B cell (primary cell): Measurements from ENCODE around the gene ZMPSTE24. TPM values are rescaled to one million over a fixed set of nuclear protein-coding genes. Genes with fewer than 3 reads are reported as not detected.
"Not testable (repeated sequence)": the region's sequence is repeated elsewhere in the genome, so short reads cannot be mapped to it uniquely, and the experiment has no call there.

Source experiments
- ATAC-seq: fragments of 200-7000 bp; cut with Tn5 transposase; one replicate; pipeline ENCODE4 v1.10.0; 2021; ENCODE audit warnings: low read depth, mild to moderate bottlenecking, moderate number of reproducible peaks, moderate library complexity
- CTCF ChIA-PET: fragments of 350-600 bp; sonication (Branson Sonifier 250); formaldehyde crosslinking; loops from one replicate; lab custom pipeline; 2021; ENCODE audit warnings: antibody characterized with exemption, inconsistent platforms; lab: Charles Lee
- POLR2A ChIA-PET: fragments of 350-600 bp; sonication (Branson Sonifier 250); formaldehyde crosslinking; loops from one replicate; lab custom pipeline; 2021; ENCODE audit warnings: antibody characterized with exemption; lab: Charles Lee
- DNase-seq: peaks from one replicate; pipeline ENCODE4 v3.0.0; 2013
- H2AFZ ChIP-seq: 2 replicates; pipeline ENCODE4 v1.6.1; 2012; ENCODE audit warnings: mild to moderate bottlenecking, low read depth, low read length; ENCODE audit not compliant: insufficient read depth, poor library complexity, severe bottlenecking
- H3K27ac ChIP-seq, 2 donors: 1 replicate in 1 of 2; 2 replicates in 1 of 2; pipeline ENCODE4 v1.5.1; 2012 to 2013; ENCODE audit warnings: low read length in 2 of 2, mild to moderate bottlenecking in 2 of 2, moderate library complexity in 1 of 2
- H3K27me3 ChIP-seq, 4 experiments: fragments of 200-600 bp in 1 of 4; sonication (generic) in 1 of 4; replicated peaks in 1 of 4; 1 replicate in 2 of 4; 2 replicates in 2 of 4; pipeline versions ENCODE4 v1.6.1 to v1.7.0; 2013 to 2016; ENCODE audit warnings: low read length in 3 of 4, mild to moderate bottlenecking in 2 of 4, mixed read lengths in 1 of 4, moderate library complexity in 1 of 4; ENCODE audit not compliant: insufficient read depth in 4 of 4, control insufficient read depth in 3 of 4; ENCODE audit errors: control extremely low read depth in 1 of 4
- H3K36me3 ChIP-seq, 2 experiments: replicated peaks in 1 of 2; 1 replicate in 1 of 2; 2 replicates in 1 of 2; pipeline versions ENCODE4 v1.6.1 to v1.7.1; 2013; ENCODE audit warnings: low read length in 1 of 2; ENCODE audit not compliant: insufficient read depth in 2 of 2, control insufficient read depth in 1 of 2; ENCODE audit errors: control extremely low read depth in 1 of 2, extremely low read depth in 1 of 2
- H3K4me1 ChIP-seq, 2 donors: fragments of 200-600 bp in 1 of 2; sonication (generic) in 1 of 2; 1 replicate in 1 of 2; 2 replicates in 1 of 2; pipeline versions ENCODE4 v1.5.1 to v1.6.1; 2013 to 2017; ENCODE audit warnings: low read length in 2 of 2; ENCODE audit not compliant: control insufficient read depth in 2 of 2, insufficient read depth in 2 of 2
- H3K4me2 ChIP-seq: replicated peaks from 2 replicates; pipeline ENCODE3; 2012; ENCODE audit warnings: mild to moderate bottlenecking, low read depth, low read length; ENCODE audit not compliant: poor library complexity, severe bottlenecking
- H3K4me3 ChIP-seq, 5 experiments: fragments of 200-600 bp in 1 of 5; sonication (generic) in 1 of 5; 1 replicate in 3 of 5; 2 replicates in 2 of 5; pipeline versions ENCODE4 v1.5.1 to v1.7.0; 2011 to 2016; ENCODE audit warnings: low read length in 4 of 5, mild to moderate bottlenecking in 4 of 5, low read depth in 2 of 5, control low read depth in 1 of 5, moderate library complexity in 1 of 5; ENCODE audit not compliant: insufficient read depth in 1 of 5; ENCODE audit errors: control extremely low read depth in 1 of 5, extremely low read depth in 1 of 5
- H3K79me2 ChIP-seq: fragments of 200-600 bp; sonication (generic); one replicate; pipeline ENCODE4 v1.6.0; 2016; ENCODE audit warnings: low read length; ENCODE audit not compliant: control insufficient read depth, insufficient read depth
- H3K9ac ChIP-seq: fragments of 200-600 bp; sonication (generic); 2 replicates; pipeline ENCODE4 v1.6.1; 2017; ENCODE audit warnings: mild to moderate bottlenecking, low read length, moderate library complexity
- H3K9me3 ChIP-seq, 3 donors: one replicate each; pipeline versions ENCODE4 v1.6.1 to v1.7.1; 2013; ENCODE audit warnings: low read length in 2 of 3; ENCODE audit not compliant: control insufficient read depth in 2 of 3, insufficient read depth in 1 of 3; ENCODE audit errors: control extremely low read depth in 1 of 3
- H4K20me1 ChIP-seq: 2 replicates; pipeline ENCODE4 v1.6.0; 2012; ENCODE audit warnings: mild to moderate bottlenecking, low read length; ENCODE audit not compliant: insufficient read depth, control insufficient read depth, poor library complexity, severe bottlenecking
- H3K27ac Mint-ChIP-seq: one replicate; pipeline ENCODE4 v1.8.0; 2021; ENCODE audit warnings: mixed read lengths
- H3K27me3 Mint-ChIP-seq: one replicate; pipeline ENCODE4 v1.8.0; 2021; ENCODE audit warnings: mixed read lengths
- H3K4me1 Mint-ChIP-seq: one replicate; pipeline ENCODE4 v1.8.0; 2021; ENCODE audit warnings: mixed read lengths
- H3K4me3 Mint-ChIP-seq: one replicate; pipeline ENCODE4 v1.8.0; 2021; ENCODE audit warnings: mixed read lengths
- H3K9me3 Mint-ChIP-seq: one replicate; pipeline ENCODE4 v1.8.0; 2022; ENCODE audit warnings: mixed read lengths; ENCODE audit not compliant: insufficient read depth
- EZH2 ChIP-seq: IDR thresholded peaks from 2 replicates; pipeline ENCODE4 v1.6.1; 2012; ENCODE audit warnings: borderline replicate concordance, low read depth, mild to moderate bottlenecking, moderate library complexity, low read length; ENCODE audit not compliant: insufficient read depth, poor library complexity, severe bottlenecking
- WGBS: methylation state at CpG from one replicate; pipeline ENCODE4 v1.1.5; 2013; ENCODE audit warnings: missing lambda C conversion rate; ENCODE audit not compliant: insufficient coverage; 5-methylcytosine and 5-hydroxymethylcytosine counted together
- intact Hi-C: fragments of 100-400 bp; cut with micrococcal nuclease; formaldehyde crosslinking; loops from one replicate; pipeline ENCODE4 v1.10.0; 2022
- polyA plus RNA-seq: library from polyadenylated mRNA; depleted of rRNA; stranded (reverse); fragments of >200 nt; gene quantifications from 2 replicates; pipeline ENCODE4 v1.2.3, GENCODE V29; 2012
- total RNA-seq, 2 donors: library from RNA; stranded (reverse); fragments of 120-200 nt in 1 of 2; gene quantifications; 1 replicate in 1 of 2; 2 replicates in 1 of 2; pipeline versions ENCODE4 v1.2.3 to v1.2.4, GENCODE V29; 2013 to 2022
- TF ChIP-seq, protein P1 (sequence below): fragments of 200-600 bp; IDR thresholded peaks from one replicate; pipeline ENCODE4 v1.8.0; 2022; ENCODE audit warnings: antibody characterized with exemption, mild to moderate bottlenecking

ZMPSTE24 gene
- total and polyA plus RNA-seq, 2 donors (not counting 1 experiment from before 2014, with no cell fraction given): 3.5 to 18.5 TPM

DNA sequence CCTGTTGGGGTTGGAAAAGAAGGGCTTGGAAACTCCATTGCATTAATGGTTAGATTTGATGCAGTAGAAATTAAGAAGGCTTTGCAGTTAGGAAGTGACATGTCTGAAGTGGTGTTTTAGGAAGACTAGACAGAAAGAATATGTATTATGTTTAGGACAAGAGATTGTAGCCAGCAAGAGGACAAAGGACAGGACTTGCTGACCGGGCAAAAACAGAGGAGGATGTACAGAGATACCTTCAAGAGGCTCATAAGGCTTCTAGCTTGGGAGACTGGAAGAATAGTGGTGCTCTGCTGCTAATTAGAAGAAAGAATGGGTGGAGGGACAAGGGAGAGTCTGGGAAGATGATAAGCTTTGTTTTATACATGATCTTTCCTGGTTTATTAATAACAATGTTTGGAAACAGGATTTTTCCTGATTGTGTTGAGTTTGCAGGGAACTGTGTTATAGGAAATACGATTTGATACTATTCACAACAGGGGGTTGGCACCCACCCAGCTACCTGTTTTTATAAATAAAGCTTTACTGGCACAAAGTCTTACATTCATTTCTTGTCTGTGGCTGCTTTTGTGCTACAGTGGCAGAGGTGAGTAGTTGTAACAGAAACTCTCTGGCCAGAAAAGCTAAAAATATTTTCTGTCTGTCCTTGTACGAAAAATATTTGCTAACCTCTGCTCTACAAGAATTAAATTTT is 47.4 kb upstream of the ZMPSTE24 start:
- Mint-ChIP-seq H3K4me1 (peaks cover 4% of the 10 kb centered on the region), H3K4me3 (no peak overlapping the region), H3K9me3 (no peaks in the 10 kb centered on the region), H3K27ac (no peak overlapping the region), H3K27me3 (no peaks in the 10 kb centered on the region)
- ChIA-PET CTCF (interaction anchor here (0.8 to 1.6 kb wide), 4 partner anchors 27 to 128 kb away, joined by 3 to 8 read pairs (median 5); no protein-coding TSS in a partner anchor), POLR2A (no interaction called here)
- H3K4me1 ChIP-seq: no peaks in the 10 kb centered on the region
- H3K36me3 ChIP-seq: peaks cover 18 to 50% of the 10 kb centered on the region in 2 experiments
- H3K4me3 ChIP-seq: no peak overlapping the region
- no peak overlapping the region for H3K9ac ChIP-seq
- TF ChIP-seq EZH2: no peak
- TF ChIP-seq, protein P1, sequence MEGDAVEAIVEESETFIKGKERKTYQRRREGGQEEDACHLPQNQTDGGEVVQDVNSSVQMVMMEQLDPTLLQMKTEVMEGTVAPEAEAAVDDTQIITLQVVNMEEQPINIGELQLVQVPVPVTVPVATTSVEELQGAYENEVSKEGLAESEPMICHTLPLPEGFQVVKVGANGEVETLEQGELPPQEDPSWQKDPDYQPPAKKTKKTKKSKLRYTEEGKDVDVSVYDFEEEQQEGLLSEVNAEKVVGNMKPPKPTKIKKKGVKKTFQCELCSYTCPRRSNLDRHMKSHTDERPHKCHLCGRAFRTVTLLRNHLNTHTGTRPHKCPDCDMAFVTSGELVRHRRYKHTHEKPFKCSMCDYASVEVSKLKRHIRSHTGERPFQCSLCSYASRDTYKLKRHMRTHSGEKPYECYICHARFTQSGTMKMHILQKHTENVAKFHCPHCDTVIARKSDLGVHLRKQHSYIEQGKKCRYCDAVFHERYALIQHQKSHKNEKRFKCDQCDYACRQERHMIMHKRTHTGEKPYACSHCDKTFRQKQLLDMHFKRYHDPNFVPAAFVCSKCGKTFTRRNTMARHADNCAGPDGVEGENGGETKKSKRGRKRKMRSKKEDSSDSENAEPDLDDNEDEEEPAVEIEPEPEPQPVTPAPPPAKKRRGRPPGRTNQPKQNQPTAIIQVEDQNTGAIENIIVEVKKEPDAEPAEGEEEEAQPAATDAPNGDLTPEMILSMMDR: no peak
- H3K79me2 ChIP-seq: peaks cover 41% of the 10 kb centered on the region
- H2AFZ ChIP-seq: no peak overlapping the region
- no peak overlapping the region for H3K27ac ChIP-seq
- intact Hi-C loops: no loop called here
- no peak for DNase-seq
- H3K27me3 ChIP-seq: no peaks in the 10 kb centered on the region
- WGBS: 100% methylated on average over 2 of the region's 3 CpGs
- no peaks in the 10 kb centered on the region for H3K9me3 ChIP-seq
- ATAC-seq: no peak
- peaks cover 24% of the 10 kb centered on the region for H4K20me1 ChIP-seq
- H3K4me2 ChIP-seq: no peak overlapping the region

DNA sequence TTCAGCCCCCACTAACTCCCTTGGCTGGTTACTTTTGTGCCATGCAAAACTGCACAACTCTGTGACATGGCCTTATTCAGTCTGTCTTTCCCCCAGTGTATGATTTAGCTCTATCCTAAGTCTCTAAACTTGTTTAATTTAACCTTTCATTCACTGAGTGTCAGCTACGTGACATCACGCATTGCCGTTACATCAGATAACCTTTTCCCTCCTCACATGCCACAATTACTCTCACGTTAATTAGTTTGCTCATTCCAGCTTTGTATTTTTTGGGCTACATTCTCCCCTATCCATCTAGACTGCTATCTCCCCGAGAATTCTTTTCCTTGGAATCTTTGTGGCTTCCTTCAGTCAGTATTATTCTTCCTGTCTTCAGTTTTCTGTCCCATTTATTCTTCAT is 39.7 kb upstream of the ZMPSTE24 start:
- H2AFZ ChIP-seq: no peak overlapping the region
- no peak overlapping the region for H3K4me3 Mint-ChIP-seq
- H3K9me3 Mint-ChIP-seq: no peaks in the 10 kb centered on the region
- H3K27me3 Mint-ChIP-seq: no peaks in the 10 kb centered on the region
- no peak overlapping the region for H3K27ac ChIP-seq
- ChIA-PET POLR2A (no interaction called here), CTCF (interaction anchor here (1.6 kb wide), 1 partner anchor 65 kb away, joined by 5 read pairs; no protein-coding TSS in a partner anchor)
- peaks cover 6% of the 10 kb centered on the region for H4K20me1 ChIP-seq
- no peaks in the 10 kb centered on the region for H3K27me3 ChIP-seq
- TF ChIP-seq, protein P1: no peak
- no peak for TF ChIP-seq EZH2
- no peak for ATAC-seq
- no peaks in the 10 kb centered on the region for H3K9me3 ChIP-seq
- H3K4me1 ChIP-seq: no peaks in the 10 kb centered on the region
- no peak overlapping the region for H3K27ac Mint-ChIP-seq
- peaks cover 3 to 5% of the 10 kb centered on the region in 2 experiments for H3K36me3 ChIP-seq
- DNase-seq: no peak
- intact Hi-C loops: no loop called here
- no peaks in the 10 kb centered on the region for H3K4me1 Mint-ChIP-seq
- H3K9ac ChIP-seq: no peak overlapping the region
- H3K4me2 ChIP-seq: no peak overlapping the region
- H3K4me3 ChIP-seq: no peak overlapping the region
- peaks cover 19% of the 10 kb centered on the region for H3K79me2 ChIP-seq
- WGBS: 98% methylated on average over 4 of the region's 5 CpGs

DNA sequence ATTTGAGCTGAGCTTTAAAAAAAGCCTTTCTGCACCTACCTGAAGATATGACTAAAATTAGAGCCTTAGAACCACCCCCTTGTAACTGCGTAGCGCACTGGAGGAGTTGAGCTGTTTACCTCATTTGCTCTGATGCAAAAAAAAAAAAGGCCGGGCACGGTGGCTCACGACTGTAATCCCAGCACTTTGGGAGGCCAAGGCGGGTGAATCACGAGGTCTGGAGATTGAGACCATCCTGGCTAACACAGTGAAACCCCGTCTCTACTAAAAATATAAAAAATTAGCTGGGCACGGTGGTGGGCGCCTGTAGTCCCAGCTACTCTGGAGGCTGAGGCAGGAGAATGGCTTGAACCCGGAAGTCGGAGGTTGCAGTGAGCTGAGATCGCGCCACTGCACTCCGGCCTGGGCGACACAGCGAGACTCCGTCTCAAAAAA is 36.5 kb upstream of the ZMPSTE24 start:
- H2AFZ ChIP-seq, H3K4me1 ChIP-seq, DNase-seq, H3K4me2 ChIP-seq, H3K4me3 ChIP-seq, H3K9me3 ChIP-seq, POLR2A ChIA-PET, H3K27ac ChIP-seq, ATAC-seq, H3K9me3 Mint-ChIP-seq, CTCF ChIA-PET, H3K27ac Mint-ChIP-seq, H4K20me1 ChIP-seq, H3K27me3 Mint-ChIP-seq, H3K4me3 Mint-ChIP-seq, H3K9ac ChIP-seq, intact Hi-C loops, H3K36me3 ChIP-seq, H3K4me1 Mint-ChIP-seq, H3K27me3 ChIP-seq: not testable (repeated sequence)
- 100% methylated on average over 6 of the region's 18 CpGs for WGBS
- H3K79me2 ChIP-seq: peaks cover 19% of the 10 kb centered on the region
